Liver (tissue), 9 donors: Measurements from ENCODE around the gene UMPS. TPM values are rescaled to one million over a fixed set of nuclear protein-coding genes. Genes with fewer than 3 reads are reported as not detected.

Source experiments
- DNase-seq: peaks from one replicate; pipeline ENCODE4 v3.0.0-alpha.2; 2017; ENCODE audit warnings: low spot score
- H3K27ac ChIP-seq, 2 donors: one replicate each; pipeline ENCODE4 v1.7.0; 2013; ENCODE audit warnings: inconsistent platforms in 2 of 2, low read length in 2 of 2, control low read depth in 1 of 2, low read depth in 1 of 2, mild to moderate bottlenecking in 1 of 2
- H3K27me3 ChIP-seq, 4 donors: one replicate each; pipeline versions ENCODE4 v1.6.1 to v1.7.0; 2013; ENCODE audit warnings: low read length in 3 of 4, inconsistent platforms in 1 of 4, mild to moderate bottlenecking in 1 of 4, moderate library complexity in 1 of 4; ENCODE audit not compliant: control insufficient read depth in 4 of 4, insufficient read depth in 4 of 4
- H3K36me3 ChIP-seq, 4 donors: one replicate each; pipeline versions ENCODE4 v1.6.1 to v1.7.0; 2013; ENCODE audit warnings: low read length in 3 of 4, mild to moderate bottlenecking in 3 of 4, low read depth in 1 of 4, moderate library complexity in 1 of 4; ENCODE audit not compliant: control insufficient read depth in 4 of 4, insufficient read depth in 3 of 4
- H3K4me1 ChIP-seq, 4 donors: one replicate each; pipeline versions ENCODE4 v1.6.1 to v1.7.0; 2013; ENCODE audit warnings: low read length in 3 of 4, mild to moderate bottlenecking in 3 of 4, moderate library complexity in 1 of 4; ENCODE audit not compliant: control insufficient read depth in 4 of 4, insufficient read depth in 4 of 4
- H3K4me3 ChIP-seq, 3 donors: one replicate each; pipeline versions ENCODE4 v1.6.1 to v1.7.0; 2013; ENCODE audit warnings: low read length in 3 of 3, control low read depth in 1 of 3, low read depth in 1 of 3, mild to moderate bottlenecking in 1 of 3
- H3K9ac ChIP-seq, 2 donors: one replicate each; pipeline ENCODE4 v1.7.0; 2013; ENCODE audit warnings: low read length in 2 of 2, mild to moderate bottlenecking in 2 of 2, moderate library complexity in 2 of 2, control low read depth in 1 of 2, low read depth in 1 of 2
- H3K9me3 ChIP-seq, 4 donors: one replicate each; pipeline versions ENCODE4 v1.6.1 to v1.7.0; 2013; ENCODE audit warnings: low read length in 3 of 4; ENCODE audit not compliant: control insufficient read depth in 4 of 4
- ATF3 ChIP-seq: IDR thresholded peaks from 2 replicates; pipeline ENCODE4 v1.6.1; 2016; ENCODE audit warnings: antibody characterized with exemption
- CTCF ChIP-seq: fragments of 150-350 bp; IDR thresholded peaks from 2 replicates; pipeline ENCODE4 v1.5.1; 2017; ENCODE audit warnings: improper control_type of control experiment, low read depth, low read length; ENCODE audit not compliant: missing input control
- EGR1 ChIP-seq, 2 donors: IDR thresholded peaks; 2 replicates each; pipeline ENCODE4 v1.6.1; 2016 to 2018; ENCODE audit warnings: antibody characterized with exemption in 2 of 2, low read depth in 2 of 2
- FOXA2 ChIP-seq: IDR thresholded peaks from 2 replicates; pipeline ENCODE4 v1.6.1; 2016; ENCODE audit warnings: antibody characterized with exemption
- HNF4A ChIP-seq, 2 donors: conservative IDR thresholded peaks; 2 replicates each; pipeline ENCODE4 v1.6.1; 2016; ENCODE audit warnings: antibody characterized with exemption in 2 of 2, mild to moderate bottlenecking in 2 of 2
- MAX ChIP-seq: IDR thresholded peaks from 2 replicates; pipeline ENCODE4 v1.6.1; 2016; ENCODE audit warnings: antibody characterized with exemption
- RAD21 ChIP-seq, 2 donors: IDR thresholded peaks; 2 replicates each; pipeline ENCODE4 v1.6.1; 2016; ENCODE audit warnings: antibody characterized with exemption in 2 of 2, mild to moderate bottlenecking in 2 of 2
- RXRA ChIP-seq, 2 donors: IDR thresholded peaks; 2 replicates each; pipeline ENCODE4 v1.6.1; 2017 to 2018; ENCODE audit warnings: antibody characterized with exemption in 2 of 2, mild to moderate bottlenecking in 1 of 2
- YY1 ChIP-seq: IDR thresholded peaks from 2 replicates; pipeline ENCODE4 v1.6.1; 2016; ENCODE audit warnings: antibody characterized with exemption, mild to moderate bottlenecking
- WGBS: extraction: QIAGEN DNeasy Blood & Tissue Kit; methylation state at CpG from one replicate; pipeline ENCODE4 v1.1.7; 2013; 5-methylcytosine and 5-hydroxymethylcytosine counted together
- polyA plus RNA-seq, 2 donors: library from polyadenylated mRNA; stranded (reverse) in 1 of 2; unstranded in 1 of 2; fragments of 200-250 nt in 1 of 2; fragments of >200 nt in 1 of 2; fragmentation: Nextera tagmentation in 1 of 2; extraction: Ambion mirVana in 1 of 2; gene quantifications; one replicate each; pipeline versions ENCODE4 v1.2.1 to v1.2.3, GENCODE V29; 2013 to 2015
- total RNA-seq, 2 donors: library from RNA; depleted of rRNA; stranded (reverse); fragments of >200 nt; gene quantifications; one replicate each; pipeline ENCODE4 v1.2.3, GENCODE V29; 2014
- donor health status: healthy.
- donor health status: healthy.
- donor health status: healthy.
- donor health status: healthy.
- donor health status: healthy.

Gene UMPS
- total and polyA plus RNA-seq, 4 donors = 21.3 to 39.4 (median 26.0) TPM

GRCh38 chr3:124686028-124686670, 44.1 kb upstream of the UMPS start:
- Histone ChIP-seq H3K9me3 (no peaks in the 10 kb centered on the region), H3K4me3 (no peak overlapping the region), H3K36me3 (no peaks in the 10 kb centered on the region), H3K27me3 (no peaks in the 10 kb centered on the region), H3K27ac (no peak overlapping the region), H3K9ac (no peak overlapping the region), H3K4me1 (peaks cover 0 to 20% (median 10%) of the 10 kb centered on the region in 4 donors)
- WGBS = 94% methylated on average over 3 of the region's 3 CpGs
- TF ChIP-seq CTCF (no peak), RAD21 (IDR thresholded peaks at IDR 0.05) (no peak), ATF3 (no peak), EGR1 (IDR thresholded peaks at IDR 0.05; ENCODE audit: low read depth in 2 of 2) (no peak)
- DNase-seq = no peak

GRCh38 chr3:124688581-124689454, 41.4 kb upstream of the UMPS start:
- Histone ChIP-seq H3K36me3 (no peaks in the 10 kb centered on the region), H3K9me3 (no peaks in the 10 kb centered on the region), H3K27ac (peak overlapping the region; percentile 38 to 49), H3K27me3 (no peaks in the 10 kb centered on the region), H3K4me1 (peaks cover 0 to 20% (median 10%) of the 10 kb centered on the region in 4 donors), H3K9ac (peak overlapping the region in 1 of 2 donors; percentile 24), H3K4me3 (no peak overlapping the region)
- WGBS = 17% methylated on average over 11 of the region's 11 CpGs
- TF ChIP-seq YY1 = peak; percentile 27
- TF ChIP-seq CTCF = peak; percentile 86
- peak; percentile 42 to 48 for TF ChIP-seq RXRA (IDR thresholded peaks at IDR 0.05)
- TF ChIP-seq MAX = no peak
- peak; percentile 99 for TF ChIP-seq RAD21 (IDR thresholded peaks at IDR 0.05)
- TF ChIP-seq EGR1 (IDR thresholded peaks at IDR 0.05; ENCODE audit: low read depth in 2 of 2) = no peak
- peak; percentile 55 to 66 for TF ChIP-seq HNF4A (conservative IDR thresholded peaks at IDR 0.05)
- peak; percentile 77 for DNase-seq

GRCh38 chr3:124691599-124691998, 38.7 kb upstream of the UMPS start:
- TF ChIP-seq FOXA2 (no peak), RAD21 (IDR thresholded peaks at IDR 0.05) (peak in 1 of 2 donors; percentile 48)
- H3K27ac ChIP-seq = no peak overlapping the region
- no peaks in the 10 kb centered on the region for H3K27me3 ChIP-seq
- H3K9me3 ChIP-seq = no peaks in the 10 kb centered on the region
- DNase-seq = no peak
- H3K9ac ChIP-seq = no peak overlapping the region
- peaks cover 0 to 4% (median under 1%) of the 10 kb centered on the region in 4 donors for H3K36me3 ChIP-seq
- H3K4me1 ChIP-seq = peaks cover 0 to 20% (median 10%) of the 10 kb centered on the region in 4 donors
- H3K4me3 ChIP-seq = no peak overlapping the region
- 62% methylated on average over 3 of the region's 3 CpGs for WGBS
